NCI-H460 (cell line): ENCODE measurements around the gene ATP6V1F. TPM values are rescaled to one million over a fixed set of nuclear protein-coding genes. Genes with fewer than 3 reads are reported as not detected.

Experiments used
- DNase-seq: peaks from one replicate; pipeline ENCODE4 v3.0.0-alpha.2; 2016; ENCODE audit warnings: low read depth; ENCODE audit errors: extremely low read depth
- total RNA-seq: library from RNA; depleted of rRNA; stranded (reverse); fragments of >200 nt; shearing (Covaris generic); gene quantifications from 2 replicates; pipeline ENCODE4 v1.2.3, GENCODE V29; 2014

The ATP6V1F gene
- total RNA-seq, 1 experiment from 2014 or later: 68.0 TPM

- DNase-seq: no peak
Measured at GRCh38 chr7:128880791-128881457, 18.3 kb downstream of the ATP6V1F start.

GRCh38 chr7:128881458-128882125 lies 18.9 kb downstream of the ATP6V1F start:
- no peak for DNase-seq

- no peak for DNase-seq
Measured at GRCh38 chr7:128882134-128882533, 19.5 kb downstream of the ATP6V1F start.

DNA sequence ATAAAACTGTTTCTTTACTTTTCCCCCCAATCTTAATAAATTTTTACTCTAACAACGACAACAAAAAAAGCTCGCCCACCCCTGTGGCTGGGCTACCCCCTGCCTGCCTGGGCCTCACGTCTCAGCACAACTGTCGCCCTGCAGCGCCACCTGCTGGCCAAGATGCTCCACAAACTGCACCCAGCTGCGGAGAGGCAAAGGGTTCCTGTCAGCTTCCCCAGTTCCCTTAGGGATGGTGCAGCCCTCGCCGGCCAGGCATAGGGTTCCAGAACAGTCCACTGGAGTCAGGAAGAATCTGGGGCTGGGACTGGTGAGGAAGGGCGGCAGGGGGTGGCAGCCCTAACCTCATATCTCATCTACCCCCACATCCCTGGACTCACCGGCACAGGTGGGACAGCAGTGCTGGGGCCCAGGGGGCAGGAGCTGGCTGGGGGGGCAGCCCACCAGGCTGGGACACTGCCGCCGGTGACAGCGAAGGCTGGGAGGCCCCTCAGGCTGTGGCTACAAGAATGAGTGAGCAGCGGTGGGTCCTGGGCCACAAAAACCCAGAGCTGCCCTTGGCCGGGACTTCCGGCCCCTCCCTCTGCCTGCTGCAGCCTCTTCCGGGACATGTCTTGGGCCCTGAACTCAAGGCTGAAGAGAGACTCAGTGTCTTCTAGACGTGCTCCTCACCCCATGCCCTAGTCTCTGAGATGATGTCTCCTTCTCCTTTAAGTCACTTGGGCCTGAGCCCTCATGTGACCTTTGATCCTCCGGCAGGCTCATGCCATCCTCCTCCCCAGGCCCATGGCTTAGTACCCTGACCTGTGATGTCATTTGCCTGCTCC lies 21.2 kb downstream of the ATP6V1F start:
- peak; percentile 58 for DNase-seq

DNA sequence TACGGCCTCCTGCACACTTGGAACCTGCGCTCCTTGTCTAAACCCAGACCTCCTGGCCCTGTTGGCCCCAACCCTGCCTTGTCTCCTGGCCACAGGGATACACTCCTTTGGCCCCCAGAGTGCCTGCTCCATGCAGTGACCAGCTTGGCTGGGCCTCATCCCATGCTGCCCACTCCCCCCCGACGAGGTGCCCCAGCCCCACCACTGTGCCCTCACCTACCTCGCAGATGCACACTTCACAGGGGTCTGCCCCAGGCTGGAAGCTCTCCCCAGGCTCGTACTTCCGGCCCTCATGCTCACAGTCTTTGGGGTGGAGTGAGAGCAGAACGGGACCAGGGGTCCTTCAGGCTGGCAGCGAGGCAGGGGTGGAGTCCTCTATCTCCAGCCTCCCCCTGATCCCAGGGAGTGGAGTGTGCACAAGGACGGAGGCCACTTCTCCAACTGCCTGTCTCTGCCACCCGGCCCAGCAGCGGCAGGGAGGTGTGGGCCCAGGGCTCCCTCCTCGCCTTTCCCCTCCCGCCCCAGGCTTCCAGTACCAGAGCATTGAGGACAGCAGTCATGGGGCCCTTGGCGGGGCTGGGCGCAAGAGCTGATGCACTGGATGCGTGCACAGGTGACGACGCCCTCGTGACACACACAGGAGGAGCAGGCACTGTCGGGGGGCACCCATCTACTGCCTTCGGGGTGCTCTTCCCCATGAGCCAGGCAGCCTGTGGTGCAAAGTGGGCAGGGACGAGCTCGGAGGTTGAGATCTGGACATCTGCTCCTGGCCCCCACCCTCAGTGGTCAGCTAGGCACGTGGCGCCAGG lies 22.1 kb downstream of the ATP6V1F start:
- no peak for DNase-seq

GRCh38 chr7:128885370-128886187 lies 22.9 kb downstream of the ATP6V1F start:
- no peak for DNase-seq

- no peak for DNase-seq
Measured at GRCh38 chr7:128886391-128887168, 23.9 kb downstream of the ATP6V1F start.

DNA sequence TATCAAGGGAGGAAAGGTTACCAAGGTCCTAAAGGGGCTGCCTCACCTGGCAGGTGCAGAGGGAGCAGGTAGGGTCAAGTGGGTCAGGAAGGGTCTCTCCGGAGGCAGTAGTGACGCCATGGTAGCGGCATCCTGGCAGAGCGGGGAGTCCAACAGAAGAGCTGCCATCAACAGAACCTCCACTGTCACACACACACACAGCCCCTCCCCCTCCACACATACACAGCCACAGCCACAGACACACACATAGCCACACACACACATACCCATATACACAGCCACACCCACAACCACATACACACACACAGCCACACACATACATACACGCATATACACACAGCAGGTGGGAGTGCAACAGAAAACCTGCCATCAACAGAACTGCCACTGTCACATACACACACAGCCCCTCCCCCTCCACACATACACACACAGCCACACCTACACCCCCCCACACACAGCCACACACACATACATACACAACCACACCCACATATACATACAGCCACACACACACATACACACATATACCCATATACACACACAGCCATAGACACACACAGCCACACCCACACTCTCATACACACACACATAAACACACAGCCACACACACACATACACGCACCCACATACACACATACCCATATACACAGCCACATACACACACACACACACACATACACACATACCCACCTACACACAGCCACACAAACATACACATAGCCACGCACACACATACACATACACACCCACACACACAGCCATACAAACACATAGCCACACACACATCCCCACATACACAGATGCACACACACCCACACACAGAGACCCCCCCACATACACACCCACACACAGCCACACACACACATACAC lies 24.7 kb downstream of the ATP6V1F start:
- no peak for DNase-seq

DNA sequence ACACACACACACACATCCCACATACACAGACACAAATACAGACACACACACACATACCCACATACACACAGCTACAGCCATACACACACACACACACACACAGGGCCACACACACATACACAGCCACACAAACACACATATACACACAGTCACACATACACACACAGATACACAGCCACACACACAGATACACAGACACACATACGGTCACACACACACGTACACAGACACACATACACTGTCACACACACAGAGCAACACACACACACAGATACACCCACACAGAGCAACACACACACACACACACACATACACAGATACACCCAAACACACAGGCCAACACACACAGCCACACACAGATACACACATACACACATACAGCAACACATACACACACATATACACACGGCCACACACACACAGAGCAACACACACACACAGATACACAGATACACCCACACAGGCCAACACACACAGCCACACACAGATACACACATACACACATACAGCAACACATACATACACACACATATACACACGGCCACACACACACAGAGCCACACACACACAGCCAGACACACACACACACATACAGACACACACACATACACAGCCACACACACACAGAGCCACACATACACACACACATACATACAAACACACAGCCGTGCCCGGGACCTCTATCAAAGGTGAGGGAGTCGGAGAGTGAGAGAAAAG lies 25.5 kb downstream of the ATP6V1F start:
- DNase-seq: no peak

DNA sequence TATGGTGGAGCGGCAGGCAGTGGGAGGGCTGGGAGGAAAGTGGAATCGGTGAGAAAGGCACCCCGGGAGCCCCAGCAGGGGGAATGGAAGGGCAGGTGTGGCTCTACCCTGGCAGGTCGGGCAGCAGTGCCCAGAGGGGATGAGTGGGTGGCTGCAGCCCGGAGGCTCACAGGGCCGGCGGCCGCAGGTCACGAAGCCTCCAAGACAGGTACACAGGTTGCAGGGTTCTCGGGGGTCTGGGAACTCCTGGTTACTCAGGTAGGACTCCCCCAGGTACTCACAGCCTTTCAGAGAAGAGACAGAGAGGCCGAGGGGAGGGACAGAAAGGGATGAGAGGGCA lies 26.1 kb downstream of the ATP6V1F start:
- DNase-seq: no peak

DNA sequence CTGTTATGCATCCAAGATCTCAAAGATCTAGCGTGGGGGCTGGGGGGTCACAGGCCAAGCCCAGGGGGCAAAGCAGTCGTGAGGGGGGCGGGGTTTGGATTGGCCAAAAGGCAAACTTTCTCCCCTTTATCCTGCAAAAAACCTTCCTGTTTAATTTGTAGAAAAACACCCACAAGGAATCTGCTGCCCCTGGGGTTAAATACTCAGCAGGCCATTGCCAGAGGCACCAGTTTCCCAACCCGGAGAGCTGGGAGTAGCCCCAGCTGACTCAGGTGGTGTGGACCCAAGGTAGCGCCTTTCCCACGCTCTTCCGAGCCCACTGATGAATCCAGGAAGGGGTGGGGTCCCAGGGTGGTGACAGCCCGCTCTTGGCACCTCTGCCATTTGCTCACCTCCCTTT lies 26.5 kb downstream of the ATP6V1F start:
- DNase-seq: no peak

- DNase-seq: peak; percentile 30
Measured at GRCh38 chr7:128890306-128891109, 27.9 kb downstream of the ATP6V1F start.

DNA sequence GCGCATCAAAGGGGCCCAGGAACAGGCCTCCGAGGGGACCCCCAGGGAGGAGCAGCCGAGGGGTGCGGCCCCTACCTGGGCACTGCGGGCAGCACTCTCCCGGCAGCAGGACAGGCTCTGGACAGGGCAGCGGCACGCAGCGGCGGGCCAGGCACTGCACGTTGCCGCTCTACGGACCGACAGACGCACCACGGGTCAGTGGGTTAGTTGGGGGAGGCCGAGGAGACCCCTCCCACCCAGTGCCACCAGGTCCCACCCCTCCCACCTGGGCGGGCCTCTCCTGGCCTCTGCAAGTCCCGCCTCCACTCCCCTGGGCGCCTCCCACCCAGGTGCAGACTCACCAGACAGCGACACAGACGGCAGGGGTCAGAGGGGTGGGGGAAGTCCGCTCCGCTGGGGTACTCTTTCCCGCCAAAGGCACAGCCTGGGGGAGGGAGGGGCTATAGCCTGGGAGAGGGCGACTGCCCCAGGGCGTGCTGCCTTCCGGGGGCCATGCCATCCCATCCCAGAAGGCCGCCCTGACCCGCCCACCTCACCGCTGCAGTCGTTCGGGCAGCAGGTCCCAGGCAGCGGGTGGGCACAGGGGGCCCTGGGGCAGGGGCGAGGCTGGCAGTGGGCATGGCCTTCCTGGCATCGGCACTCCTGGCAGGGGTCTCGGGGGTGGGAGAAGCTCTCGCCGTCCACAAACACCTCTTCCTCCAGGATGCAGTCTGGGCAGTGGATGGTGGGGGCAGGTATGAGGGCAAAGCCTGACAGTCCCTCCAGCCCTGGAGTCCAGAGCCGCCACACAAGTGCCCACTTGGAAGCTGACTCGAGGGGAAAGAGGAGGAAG lies 28.7 kb downstream of the ATP6V1F start:
- DNase-seq: no peak

GRCh38 chr7:128891942-128892269 lies 29.2 kb downstream of the ATP6V1F start:
- no peak for DNase-seq

GRCh38 chr7:128892521-128893250 lies 30.0 kb downstream of the ATP6V1F start:
- no peak for DNase-seq
